GM18870 (cell line): Measurements from ENCODE around the gene ZCCHC24.

Source experiments
- ATAC-seq: cut with Tn5 transposase; IDR thresholded peaks from one replicate; pipeline ENCODE4 v1.9.1; 2021; ENCODE audit warnings: moderate library complexity; ENCODE audit not compliant: unreplicated experiment

ZCCHC24 gene

GRCh38 chr10:79375321-79376077 lies 69.9 kb downstream of the ZCCHC24 start:
- ATAC-seq, result no peak

- no peak for ATAC-seq
These were observed 70.9 kb downstream of the ZCCHC24 start for GRCh38 chr10:79374312-79375191.

GRCh38 chr10:79372871-79373270 lies 72.6 kb downstream of the ZCCHC24 start:
- ATAC-seq, result no peak

GRCh38 chr10:79367426-79368189 lies 77.8 kb downstream of the ZCCHC24 start:
- no peak for ATAC-seq

- no peak for ATAC-seq
These were observed 83.6 kb downstream of the ZCCHC24 start for GRCh38 chr10:79361726-79362397.

GRCh38 chr10:79360499-79361342 lies 84.7 kb downstream of the ZCCHC24 start:
- no peak for ATAC-seq

- no peak for ATAC-seq
These were observed 85.5 kb downstream of the ZCCHC24 start for GRCh38 chr10:79359816-79360498.

- ATAC-seq, result no peak
These were observed 86.6 kb downstream of the ZCCHC24 start for GRCh38 chr10:79358811-79359210.

- no peak for ATAC-seq
These were observed 88.2 kb downstream of the ZCCHC24 start for GRCh38 chr10:79357180-79357579.

- no peak for ATAC-seq
These were observed 89.3 kb downstream of the ZCCHC24 start for GRCh38 chr10:79356104-79356503.

- no peak for ATAC-seq
These were observed 89.9 kb downstream of the ZCCHC24 start for GRCh38 chr10:79355420-79356017.

GRCh38 chr10:79354615-79355014 lies 90.8 kb downstream of the ZCCHC24 start:
- ATAC-seq, result no peak

GRCh38 chr10:79354141-79354540 lies 91.3 kb downstream of the ZCCHC24 start:
- no peak for ATAC-seq

GRCh38 chr10:79353726-79354125 lies 91.7 kb downstream of the ZCCHC24 start:
- no peak for ATAC-seq

- no peak for ATAC-seq
These were observed 92.4 kb downstream of the ZCCHC24 start for GRCh38 chr10:79353000-79353406.

GRCh38 chr10:79352035-79352877 lies 93.2 kb downstream of the ZCCHC24 start:
- no peak for ATAC-seq

GRCh38 chr10:79351332-79351731 lies 94.1 kb downstream of the ZCCHC24 start:
- ATAC-seq, result no peak
